MV-4-11 (cell line): ENCODE data around the gene SMIM38.

Experiments used
- DNase-seq: peaks from one replicate; lab custom pipeline; 2025; lab: John Stamatoyannopoulos, UW

SMIM38 gene

DNA sequence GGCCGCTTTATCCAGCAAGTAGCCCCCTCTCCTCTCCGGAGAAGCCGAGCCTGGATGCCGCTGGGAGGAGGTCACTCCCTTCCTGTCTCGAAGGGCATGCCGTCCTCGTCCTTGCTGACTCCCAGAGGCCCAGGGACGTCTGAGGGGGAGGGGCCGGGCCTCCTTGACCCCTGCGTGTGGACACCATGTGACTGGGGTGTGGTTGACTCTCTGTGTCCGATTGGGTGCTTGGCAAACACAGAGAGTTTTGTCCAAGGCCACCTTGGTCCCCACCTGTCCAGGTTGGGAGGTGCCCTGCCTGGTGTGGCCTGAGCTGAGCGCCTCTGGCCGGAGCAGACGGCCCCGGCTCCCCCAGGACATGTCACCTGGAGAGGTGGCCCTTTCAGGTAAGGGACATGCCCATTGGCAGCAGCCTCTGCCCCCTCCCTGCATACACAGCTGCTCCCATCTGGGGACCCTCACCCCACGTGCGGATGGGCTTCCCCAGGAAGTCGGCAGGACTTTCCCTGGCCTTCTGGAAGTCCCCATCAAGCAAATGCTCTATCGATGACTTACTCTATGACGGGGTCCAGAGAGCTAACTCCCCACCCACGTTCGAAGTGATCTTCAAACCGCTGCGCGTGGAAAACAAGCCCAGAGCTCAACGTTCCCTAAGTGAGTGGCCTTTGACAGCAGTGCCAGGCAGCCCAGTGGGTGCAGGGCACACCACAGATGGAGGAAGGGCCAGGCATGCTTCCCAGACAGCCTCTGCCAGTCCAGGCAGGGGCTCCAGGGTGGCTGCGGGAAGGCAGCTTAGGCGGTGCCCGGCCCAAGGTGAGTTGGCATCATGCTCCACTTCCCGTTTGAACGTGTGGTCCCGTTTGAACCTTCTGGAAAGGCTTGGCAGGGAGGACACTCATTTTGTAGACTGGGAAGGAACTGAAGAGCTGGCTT lies at the start of gene SMIM38:
Gene SMIM38 (plus strand): TSS at position 634 of the 933 bp plus-strand sequence. CDS start 1,912 bp downstream, outside the sequence.
- no peak for DNase-seq

DNA sequence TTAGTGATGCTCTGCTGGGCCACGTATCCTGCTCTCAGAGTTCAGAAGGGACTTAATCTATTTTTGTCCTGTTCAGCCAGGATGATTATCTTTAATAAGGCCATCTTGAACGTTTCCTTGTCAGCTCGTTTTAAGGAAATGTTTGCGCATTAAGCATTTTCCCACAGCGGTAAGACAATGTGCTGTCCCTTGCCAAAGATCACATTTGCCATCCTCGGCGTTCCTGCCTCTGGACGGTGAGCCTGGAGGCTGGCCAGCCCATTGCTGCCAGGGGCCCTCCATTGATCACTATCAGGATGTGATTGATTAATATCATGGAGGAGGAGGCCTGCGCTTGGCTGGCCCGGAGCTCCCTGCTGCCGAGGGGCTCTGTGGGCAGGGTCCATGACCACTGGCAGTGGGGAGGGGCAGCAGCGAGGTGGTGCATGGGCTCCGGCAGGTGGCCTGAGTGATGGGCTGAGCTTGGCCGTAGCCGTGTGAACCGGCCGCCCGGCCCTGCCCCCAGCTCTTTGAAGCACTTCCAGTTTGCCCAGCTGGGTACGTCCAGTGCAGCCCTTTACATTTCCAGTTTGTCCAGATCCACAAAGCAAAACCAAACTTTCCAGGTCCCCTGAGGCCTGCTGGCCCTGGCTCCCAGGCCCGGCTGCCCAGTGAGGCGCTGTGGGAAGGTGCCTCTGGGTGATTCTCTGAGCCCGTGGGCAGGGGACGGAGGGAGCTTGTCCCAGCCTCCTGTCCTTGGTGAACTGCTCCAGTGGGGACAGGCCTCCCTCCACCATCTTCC lies 49.5 kb upstream of the SMIM38 start:
- no peak for DNase-seq

GRCh38 chr11:69107413-69107812 lies 48.3 kb upstream of the SMIM38 start:
- no peak for DNase-seq

- no peak for DNase-seq
These were observed 47.7 kb upstream of the SMIM38 start for GRCh38 chr11:69108030-69108429.

- no peak for DNase-seq
These were observed 47.2 kb upstream of the SMIM38 start for GRCh38 chr11:69108559-69108958.

GRCh38 chr11:69109101-69109500 lies 46.6 kb upstream of the SMIM38 start:
- no peak for DNase-seq

DNA sequence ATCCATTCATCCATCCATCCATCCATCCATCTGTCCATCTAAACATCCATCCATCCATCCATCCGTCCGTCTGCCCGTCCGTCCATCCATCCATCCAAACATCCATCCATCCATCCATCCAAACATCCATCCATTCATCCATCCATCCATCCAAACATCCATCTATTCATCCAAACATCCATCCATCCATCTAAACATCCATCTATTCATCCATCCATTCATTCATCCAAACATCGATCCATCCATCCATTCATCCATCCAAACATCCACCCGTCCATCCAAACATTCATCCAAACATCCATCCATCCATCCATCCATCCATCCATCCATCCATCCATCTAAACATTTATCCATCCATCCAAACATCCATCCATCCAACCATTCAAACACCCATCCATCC lies 45.3 kb upstream of the SMIM38 start:
- DNase-seq: no peak

DNA sequence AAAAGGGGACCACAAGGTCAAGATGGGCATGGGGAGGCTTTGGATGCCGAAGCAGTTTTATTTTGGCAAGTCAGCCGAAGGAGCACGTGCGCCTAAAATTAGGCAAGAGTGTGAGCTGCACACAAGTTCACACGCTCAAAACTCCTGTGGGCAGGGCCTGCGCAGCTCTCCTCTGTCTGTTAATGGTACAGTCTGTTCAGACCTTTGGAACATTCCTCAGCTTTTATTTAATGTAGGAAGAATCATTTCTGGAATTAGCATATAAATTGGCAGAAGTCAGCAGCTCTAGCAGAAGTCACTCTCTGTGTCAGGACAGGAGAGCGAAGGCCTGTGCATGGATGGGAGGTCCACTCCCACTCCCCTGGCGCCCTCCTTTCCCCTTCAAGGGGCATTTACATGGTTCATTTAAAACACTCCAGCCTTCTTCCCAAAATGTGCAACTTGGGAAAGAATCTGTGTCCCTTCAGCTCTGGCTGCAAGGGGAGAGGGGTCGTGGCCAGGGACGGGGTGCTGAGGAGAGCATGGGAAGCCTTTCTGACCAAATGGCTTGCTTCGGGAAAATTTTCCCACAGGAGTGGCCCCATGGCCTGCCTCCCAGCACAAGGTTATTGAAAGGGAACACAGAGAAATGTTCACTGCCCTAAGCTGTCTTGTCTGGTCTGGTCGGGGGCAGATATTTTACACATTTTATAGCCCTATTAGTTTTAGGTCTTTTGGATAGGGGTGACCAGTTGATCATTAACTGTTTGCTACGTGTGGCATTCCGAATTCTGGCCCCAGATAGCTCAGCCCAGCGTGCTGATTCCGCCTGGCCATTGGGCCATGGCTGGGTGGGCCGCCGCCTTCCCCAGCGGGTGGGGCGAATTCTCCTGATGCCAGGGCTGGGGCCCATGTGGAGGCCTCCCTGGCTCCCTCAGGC lies 43.9 kb upstream of the SMIM38 start:
- no peak for DNase-seq

GRCh38 chr11:69113226-69113625 lies 42.5 kb upstream of the SMIM38 start:
- DNase-seq: no peak

- DNase-seq: no peak
These were observed 41.9 kb upstream of the SMIM38 start for GRCh38 chr11:69113646-69114340.

GRCh38 chr11:69114362-69114761 lies 41.4 kb upstream of the SMIM38 start:
- no peak for DNase-seq

DNA sequence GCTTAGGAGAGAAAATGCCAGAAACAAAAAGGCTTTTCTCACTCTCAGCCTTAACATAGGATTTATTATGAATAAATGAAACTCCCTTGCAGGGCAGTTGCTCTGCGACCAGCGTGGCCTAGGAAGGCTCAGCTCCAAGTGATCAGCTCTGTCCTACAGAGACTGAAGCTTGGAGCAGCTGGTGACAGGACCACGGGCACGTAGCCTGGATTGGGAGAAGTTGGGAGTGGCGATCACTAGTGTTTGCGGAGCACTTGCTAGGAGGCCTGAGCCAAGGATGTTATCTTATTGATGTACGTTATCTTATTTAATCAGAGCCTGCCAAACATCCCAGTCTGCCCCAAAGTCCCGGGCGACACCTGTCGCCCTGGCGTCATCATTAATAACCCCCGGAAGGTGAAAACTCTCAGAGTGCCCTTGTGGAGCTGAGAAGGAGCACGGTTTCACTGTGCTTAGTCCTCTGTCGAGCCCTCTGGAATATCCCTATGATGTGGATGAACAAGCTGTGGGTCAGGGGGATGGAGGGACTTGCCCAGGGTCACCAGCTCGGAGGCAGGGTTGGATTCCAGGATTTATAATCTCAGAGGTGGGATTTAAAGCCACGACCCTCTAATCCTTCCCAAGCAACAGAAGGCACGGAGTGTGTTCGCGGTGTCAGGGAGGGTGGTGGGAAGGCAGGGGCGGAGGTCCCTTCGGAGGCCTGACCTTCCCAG lies 40.8 kb upstream of the SMIM38 start:
- DNase-seq: no peak

DNA sequence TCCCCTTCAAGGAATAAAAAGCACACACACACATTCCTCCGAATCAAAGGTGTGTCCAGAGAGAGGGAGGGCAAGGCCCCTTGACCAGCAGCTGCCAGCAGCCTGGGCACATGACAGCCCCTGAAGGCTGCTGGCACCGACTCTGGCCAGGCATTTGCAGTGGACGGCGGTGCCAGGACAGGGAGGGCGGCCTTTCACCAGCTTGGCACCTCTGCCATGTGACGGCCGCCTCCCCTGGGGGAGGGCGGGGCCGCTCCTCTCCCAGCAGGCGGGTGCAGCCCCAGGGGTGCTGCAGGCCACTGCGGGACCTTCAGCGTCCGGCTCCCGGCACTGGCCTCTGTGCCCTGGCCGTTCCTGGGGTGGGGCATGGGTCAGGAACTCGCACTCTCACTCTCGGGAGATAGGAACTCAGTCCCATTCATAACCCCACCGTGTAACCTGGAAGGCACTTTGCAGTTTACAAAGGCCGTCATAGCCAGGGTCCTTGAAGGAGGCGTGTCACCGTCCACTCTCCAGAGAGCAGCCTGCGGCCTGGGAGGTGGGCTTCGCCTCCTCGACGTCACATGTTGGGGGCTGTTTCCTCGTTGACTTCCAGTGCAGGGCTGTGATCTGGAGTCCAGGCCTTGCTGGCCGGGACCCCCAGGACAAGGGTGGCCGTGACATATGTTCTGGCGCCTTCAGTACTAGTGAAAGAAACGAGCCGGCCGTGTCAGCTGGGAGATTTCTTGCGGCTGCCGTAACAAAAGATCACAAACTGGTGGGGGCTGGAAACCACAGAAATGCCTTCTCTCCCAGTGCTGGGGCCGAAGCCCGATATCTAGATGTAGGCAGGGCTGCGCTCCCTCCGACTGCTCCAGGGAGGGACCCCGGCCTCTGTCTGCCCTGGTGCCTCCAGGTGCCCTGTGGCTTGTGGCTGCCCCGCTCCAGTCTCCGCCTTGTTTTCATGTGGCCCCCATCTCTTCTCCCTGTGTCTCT lies 39.9 kb upstream of the SMIM38 start:
- DNase-seq: no peak

GRCh38 chr11:69116671-69117070 lies 39.1 kb upstream of the SMIM38 start:
- DNase-seq: no peak

DNA sequence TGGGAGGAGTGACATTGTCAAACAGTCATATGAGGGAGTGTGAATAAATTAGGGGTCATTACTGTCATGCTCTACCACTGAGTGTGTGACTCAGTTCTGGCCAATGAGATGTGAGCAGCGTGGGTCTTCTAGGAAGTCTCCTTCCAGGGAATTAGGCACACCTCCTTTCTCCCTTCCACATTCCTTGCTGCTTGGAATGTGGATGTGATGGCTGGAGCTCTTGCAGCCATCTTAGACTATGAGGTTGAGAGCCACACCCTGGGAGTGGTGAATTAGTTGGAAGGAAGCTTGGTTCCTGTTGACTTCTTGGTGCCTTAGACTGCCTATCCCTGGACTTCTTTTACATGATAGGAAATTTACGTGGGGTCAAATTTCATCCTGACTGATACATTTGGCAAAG lies 36.5 kb upstream of the SMIM38 start:
- no peak for DNase-seq

DNA sequence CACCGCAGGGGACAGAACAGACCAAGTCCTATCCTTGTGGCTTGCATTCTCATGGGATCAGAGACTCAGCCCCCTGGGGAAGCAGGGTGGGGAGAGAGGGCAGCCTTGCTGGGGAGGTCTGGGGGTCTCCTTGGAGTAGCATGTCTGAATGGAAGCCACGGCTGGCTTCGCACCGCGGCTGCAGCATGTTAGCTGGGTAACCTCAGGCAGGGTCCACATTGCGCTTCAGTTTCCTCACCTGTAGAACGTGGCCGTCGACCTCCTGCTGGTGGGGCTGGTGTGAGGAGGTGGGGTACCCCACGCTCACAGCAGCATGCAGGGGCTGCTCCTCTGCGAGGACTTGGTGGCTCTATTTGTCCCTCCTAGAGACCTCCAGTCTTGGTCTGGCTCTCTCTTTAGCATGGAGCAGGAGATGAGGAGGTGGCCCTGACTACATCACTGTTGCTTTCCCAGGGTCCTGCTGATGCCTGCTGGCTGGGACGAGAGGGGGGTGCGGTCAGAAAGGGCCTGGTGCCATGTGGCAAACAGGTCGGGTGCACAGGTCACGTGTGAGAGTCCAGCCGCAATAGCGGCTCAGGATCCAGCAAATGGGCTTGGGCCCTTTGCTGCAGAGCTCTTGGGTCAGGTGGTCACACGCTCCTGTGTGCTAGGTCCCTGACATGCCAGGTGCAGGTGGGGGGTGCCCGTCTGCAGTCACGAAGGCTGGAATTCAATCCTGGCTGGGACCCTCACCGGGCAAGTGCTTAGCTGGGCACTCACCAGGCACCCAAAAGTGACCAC lies 35.4 kb upstream of the SMIM38 start:
- no peak for DNase-seq

- no peak for DNase-seq
These were observed 34.7 kb upstream of the SMIM38 start for GRCh38 chr11:69121021-69121420.

DNA sequence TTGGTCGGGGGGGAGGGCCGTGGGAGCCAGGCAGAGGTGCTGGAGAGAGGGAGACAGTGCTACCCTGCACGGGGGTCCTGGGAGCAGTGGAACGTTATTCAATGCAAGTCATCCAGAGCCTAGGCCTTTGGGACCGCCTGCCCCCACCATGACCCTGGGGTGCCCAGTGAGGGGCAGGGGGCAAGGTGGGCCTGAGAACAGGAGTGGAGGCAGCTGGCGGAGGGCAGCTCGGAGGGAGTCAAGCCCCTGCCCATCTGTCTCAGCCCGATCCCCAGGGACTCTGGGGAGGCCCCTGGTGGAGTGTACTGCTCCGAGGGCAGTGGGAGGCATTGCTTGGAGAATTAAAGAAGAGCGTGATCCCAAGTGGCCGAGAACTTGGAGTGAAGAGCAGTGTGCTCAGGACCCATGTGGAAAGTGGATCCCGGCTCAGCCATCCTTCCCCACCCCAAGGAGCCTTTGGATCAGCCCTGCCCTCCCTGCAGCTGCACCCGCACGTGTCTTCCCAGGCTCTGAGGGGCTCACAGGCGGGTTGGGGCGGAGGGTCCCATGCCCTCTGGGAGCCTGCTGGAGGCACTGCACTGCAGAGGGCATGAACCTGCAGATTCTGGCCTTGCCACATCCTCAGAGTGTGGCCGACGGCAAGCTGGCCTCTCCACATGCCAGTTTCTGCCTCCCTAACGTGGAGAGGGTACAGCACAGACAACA lies 34.0 kb upstream of the SMIM38 start:
- DNase-seq: no peak
